Uterus (tissue), 4 donors: ENCODE data around the gene PXMP4. TPM values are rescaled to one million over a fixed set of nuclear protein-coding genes. Genes with fewer than 3 reads are reported as not detected.

Experiments used
- DNase-seq, 2 donors: peaks; one replicate each; pipeline ENCODE4 v3.0.0-alpha.2; 2019 to 2020
- H3K27ac ChIP-seq, 2 donors: fragments of 200-600 bp; sonication (generic); 1 replicate in 1 of 2; 2 replicates in 1 of 2; pipeline ENCODE4 v1.5.1; 2016 to 2018
- H3K27me3 ChIP-seq, 2 donors: fragments of 200-600 bp; sonication (generic); one replicate each; pipeline ENCODE4 v1.5.1; 2018 to 2019; ENCODE audit warnings: control low read depth in 1 of 2
- H3K36me3 ChIP-seq, 2 donors: fragments of 200-600 bp; sonication (generic); one replicate each; pipeline ENCODE4 v1.5.1; 2019; ENCODE audit warnings: control low read depth in 1 of 2
- H3K4me1 ChIP-seq, 2 donors: fragments of 200-600 bp; sonication (generic); one replicate each; pipeline ENCODE4 v1.5.1; 2018 to 2019; ENCODE audit warnings: control low read depth in 1 of 2
- H3K4me3 ChIP-seq, 2 donors: fragments of 200-600 bp; sonication (generic); 1 replicate in 1 of 2; 2 replicates in 1 of 2; pipeline ENCODE4 v1.5.1; 2018 to 2019; ENCODE audit warnings: mild to moderate bottlenecking in 1 of 2
- H3K9me3 ChIP-seq, 2 donors: fragments of 200-600 bp; sonication (generic); one replicate each; pipeline ENCODE4 v1.5.1; 2019; ENCODE audit warnings: control low read depth in 1 of 2
- CTCF ChIP-seq, 4 experiments: fragments of 200-600 bp in 2 of 4; fragments of 450-650 bp in 2 of 4; sonication (generic) in 2 of 4; IDR thresholded peaks; one replicate each; pipeline ENCODE4 v1.5.1; 2016 to 2019; ENCODE audit warnings: antibody characterized with exemption in 4 of 4, mild to moderate bottlenecking in 2 of 4, moderate library complexity in 1 of 4
- POLR2A ChIP-seq, 2 donors: fragments of 450-650 bp; IDR thresholded peaks; one replicate each; pipeline ENCODE4 v1.6.1; 2016; ENCODE audit warnings: antibody characterized with exemption in 2 of 2, mild to moderate bottlenecking in 1 of 2, moderate library complexity in 1 of 2
- intact Hi-C: fragments of 100-400 bp; cut with DNase I; formaldehyde crosslinking; loops from one replicate; pipeline ENCODE4 v1.15.1; 2023; ENCODE audit warnings: low total_unique reads
- total RNA-seq, 4 donors: library from RNA; depleted of rRNA in 3 of 4; stranded (reverse); fragments of >200 nt in 3 of 4; gene quantifications; one replicate each; pipeline versions ENCODE4 v1.1.0 to v1.2.4, GENCODE V29; 2014 to 2023
- donor health status: DM: yes; HTN: yes; CAD: no.

The PXMP4 gene
- total RNA-seq, 4 donors from 2014 or later = 1.8 to 13.8 (median 10.7) TPM

- Histone ChIP-seq H3K4me3 (no peak overlapping the region), H3K27me3 (no peaks in the 10 kb centered on the region), H3K36me3 (no peaks in the 10 kb centered on the region), H3K27ac (no peak overlapping the region), H3K9me3 (no peaks in the 10 kb centered on the region), H3K4me1 (peaks cover 0 to 4% of the 10 kb centered on the region in 2 donors)
- no peak for DNase-seq
- TF ChIP-seq POLR2A (IDR thresholded peaks at IDR 0.05) (no peak), CTCF (IDR thresholded peaks at IDR 0.05) (no peak)
- intact Hi-C loops = no loop called here
These were observed 63.1 kb downstream of the PXMP4 start for GRCh38 chr20:33656783-33657703.

DNA sequence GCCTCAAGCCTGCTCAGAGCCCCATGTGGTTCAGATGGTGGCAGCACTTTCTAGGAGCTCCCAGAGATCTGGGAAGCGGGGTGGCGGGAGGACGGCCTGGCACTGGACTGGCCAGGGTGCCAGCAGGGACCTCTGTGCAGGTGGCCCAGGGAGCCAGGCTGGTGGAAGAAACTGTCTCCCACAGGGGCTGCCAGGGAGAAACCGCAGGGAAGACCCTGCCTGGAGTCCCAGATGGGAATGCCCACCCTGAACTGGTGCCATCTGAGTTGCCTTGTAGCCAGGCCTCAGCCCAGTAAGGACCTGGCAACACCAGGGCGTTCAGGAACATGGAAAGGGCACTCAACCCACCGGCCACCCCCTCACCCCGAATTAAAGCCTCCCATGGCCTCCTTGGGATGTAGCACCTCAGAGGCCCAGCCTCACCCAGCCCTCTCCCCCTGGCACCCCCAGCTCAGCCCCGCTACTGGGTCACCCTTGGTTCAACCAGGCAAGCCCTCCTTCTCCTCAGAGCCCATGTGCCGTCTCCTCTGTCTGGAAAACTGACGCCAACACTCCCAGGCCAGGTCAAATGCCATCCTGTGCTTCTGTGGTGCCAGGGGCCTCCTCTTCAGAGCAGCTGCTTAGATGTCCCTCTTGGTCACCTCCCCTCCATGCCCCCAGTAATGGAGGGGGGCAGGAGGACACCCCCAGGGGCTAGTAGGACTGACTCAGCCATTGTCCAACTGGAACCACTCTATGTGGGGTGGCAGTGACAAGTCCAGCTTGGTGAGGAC is 63.9 kb downstream of the PXMP4 start:
- intact Hi-C loops = no loop called here
- Histone ChIP-seq H3K27me3 (no peaks in the 10 kb centered on the region), H3K9me3 (no peaks in the 10 kb centered on the region), H3K4me1 (peaks cover 0 to 4% of the 10 kb centered on the region in 2 donors), H3K27ac (no peak overlapping the region), H3K36me3 (no peaks in the 10 kb centered on the region), H3K4me3 (no peak overlapping the region)
- no peak for TF ChIP-seq CTCF (IDR thresholded peaks at IDR 0.05)
- peak in 1 of 2 donors; percentile 18 for DNase-seq

GRCh38 chr20:33655164-33655563 is 64.9 kb downstream of the PXMP4 start:
- Histone ChIP-seq H3K9me3 (no peaks in the 10 kb centered on the region), H3K4me1 (peaks cover 0 to 4% of the 10 kb centered on the region in 2 donors), H3K4me3 (no peak overlapping the region), H3K27ac (no peak overlapping the region), H3K36me3 (no peaks in the 10 kb centered on the region), H3K27me3 (no peaks in the 10 kb centered on the region)
- TF ChIP-seq CTCF (IDR thresholded peaks at IDR 0.05) = no peak
- TF ChIP-seq POLR2A (IDR thresholded peaks at IDR 0.05) = no peak
- DNase-seq = no peak
- intact Hi-C loops = no loop called here

GRCh38 chr20:33654680-33655161 is 65.4 kb downstream of the PXMP4 start:
- Histone ChIP-seq H3K27me3 (no peaks in the 10 kb centered on the region), H3K4me3 (no peak overlapping the region), H3K9me3 (no peaks in the 10 kb centered on the region), H3K27ac (no peak overlapping the region), H3K36me3 (no peaks in the 10 kb centered on the region), H3K4me1 (peaks cover 0 to 4% of the 10 kb centered on the region in 2 donors)
- intact Hi-C loops = no loop called here
- DNase-seq = no peak
- TF ChIP-seq CTCF (IDR thresholded peaks at IDR 0.05) (no peak), POLR2A (IDR thresholded peaks at IDR 0.05) (no peak)
